ENCODE data around the gene PRF1. TPM values are rescaled to one million over a fixed set of nuclear protein-coding genes. Genes with fewer than 3 reads are reported as not detected.

PRF1 gene
- total RNA-seq, 3 donors from 2014 or later (not counting 1 experiment from before 2014, with no cell fraction given) = 1,641 to 2,133 (median 1,982) TPM

- Histone ChIP-seq H3K4me1 (ENCODE audit: control insufficient read depth, insufficient read depth, low read length) (peaks cover 7% of the 10 kb centered on the region), H3K36me3 (ENCODE audit: control insufficient read depth, insufficient read depth, low read length) (no peaks in the 10 kb centered on the region), H3K4me3 (ENCODE audit: low read length) (no peak overlapping the region), H3K27ac (ENCODE audit: low read length) (no peak overlapping the region), H3K27me3 (ENCODE audit: control insufficient read depth, insufficient read depth, low read length) (no peaks in the 10 kb centered on the region), H3K9me3 (ENCODE audit: control insufficient read depth, insufficient read depth, low read length) (no peaks in the 10 kb centered on the region)
- no peaks in the 10 kb centered on the region for H3K36me3 Mint-ChIP-seq
- no peaks in the 10 kb centered on the region for H3K27me3 Mint-ChIP-seq (ENCODE audit: low read depth in 2 of 2)
- 86% methylated on average over 5 of the region's 6 CpGs for WGBS (ENCODE audit: insufficient coverage)
- no peaks in the 10 kb centered on the region for H3K9me3 Mint-ChIP-seq
- ATAC-seq (no peak), DNase-seq (no peak)
- intact Hi-C loops (cut with micrococcal nuclease) = loop anchor here (1.0 to 2.0 kb wide), 3 partner anchors 209 to 330 kb away; partner anchors contain the start of gene SGPL1
- no peak overlapping the region for H3K4me3 Mint-ChIP-seq
- TF ChIP-seq CTCF (IDR thresholded peaks at IDR 0.05) = no peak
- peaks cover 6 to 12% of the 10 kb centered on the region in 2 donors for H3K4me1 Mint-ChIP-seq
- no peak overlapping the region for H3K27ac Mint-ChIP-seq
Observed at GRCh38 chr10:70550459-70550858, 52.1 kb downstream of the PRF1 start.

- TF ChIP-seq CTCF (IDR thresholded peaks at IDR 0.05) = peak; percentile 89
- Mint-ChIP-seq H3K36me3 (no peaks in the 10 kb centered on the region), H3K27ac (no peak overlapping the region), H3K4me1 (peaks cover 6 to 12% of the 10 kb centered on the region in 2 donors), H3K27me3 (ENCODE audit: low read depth in 2 of 2) (no peaks in the 10 kb centered on the region), H3K9me3 (no peaks in the 10 kb centered on the region), H3K4me3 (no peak overlapping the region)
- DNase-seq (peak; percentile 77 to 86), ATAC-seq (peak; percentile 82 to 100 (median 97))
- 90% methylated on average over 3 of the region's 3 CpGs for WGBS (ENCODE audit: insufficient coverage)
- Histone ChIP-seq H3K9me3 (ENCODE audit: control insufficient read depth, insufficient read depth, low read length) (no peaks in the 10 kb centered on the region), H3K27ac (ENCODE audit: low read length) (no peak overlapping the region), H3K4me1 (ENCODE audit: control insufficient read depth, insufficient read depth, low read length) (peaks cover 7% of the 10 kb centered on the region), H3K36me3 (ENCODE audit: control insufficient read depth, insufficient read depth, low read length) (no peaks in the 10 kb centered on the region), H3K27me3 (ENCODE audit: control insufficient read depth, insufficient read depth, low read length) (no peaks in the 10 kb centered on the region), H3K4me3 (ENCODE audit: low read length) (no peak overlapping the region)
- intact Hi-C loops (cut with micrococcal nuclease) = loop anchor here (1.0 to 2.0 kb wide), 3 partner anchors 209 to 330 kb away; partner anchors contain the start of gene SGPL1
Observed at GRCh38 chr10:70549962-70550458, 52.5 kb downstream of the PRF1 start.

GRCh38 chr10:70549351-70549961 is 53.1 kb downstream of the PRF1 start:
- Mint-ChIP-seq H3K27ac (no peak overlapping the region), H3K4me3 (no peak overlapping the region), H3K27me3 (ENCODE audit: low read depth in 2 of 2) (no peaks in the 10 kb centered on the region), H3K36me3 (no peaks in the 10 kb centered on the region), H3K9me3 (no peaks in the 10 kb centered on the region), H3K4me1 (peaks cover 6 to 12% of the 10 kb centered on the region in 2 donors)
- DNase-seq = no peak
- WGBS (ENCODE audit: insufficient coverage) = 87% methylated on average over 11 of the region's 12 CpGs
- TF ChIP-seq CTCF (IDR thresholded peaks at IDR 0.05) = no peak
- H3K36me3 ChIP-seq (ENCODE audit: control insufficient read depth, insufficient read depth, low read length) = no peaks in the 10 kb centered on the region
- H3K4me1 ChIP-seq (ENCODE audit: control insufficient read depth, insufficient read depth, low read length) = peaks cover 7% of the 10 kb centered on the region
- H3K27ac ChIP-seq (ENCODE audit: low read length) = no peak overlapping the region
- peak in 1 of 3 donors; percentile 21 for ATAC-seq
- H3K9me3 ChIP-seq (ENCODE audit: control insufficient read depth, insufficient read depth, low read length) = no peaks in the 10 kb centered on the region
- H3K4me3 ChIP-seq (ENCODE audit: low read length) = no peak overlapping the region
- intact Hi-C loops (cut with micrococcal nuclease) = no loop called here
- H3K27me3 ChIP-seq (ENCODE audit: control insufficient read depth, insufficient read depth, low read length) = no peaks in the 10 kb centered on the region

Other genes with a start within 250 kb of the PRF1 start
- gene LRRC20, start 220.1 kb downstream of the PRF1 start, total RNA-seq = 1 to 10 TPM; 1.2 to 1.5 (median 1.3) TPM
- gene EIF4EBP2, start 198.6 kb downstream of the PRF1 start, total RNA-seq = 10 to 100 TPM; 60.6 to 71.6 (median 71.1) TPM
- gene NODAL, start 161.1 kb downstream of the PRF1 start, total RNA-seq = not detected
- gene PALD1, start 124.0 kb downstream of the PRF1 start, total RNA-seq = under 1 TPM in 1 of 3 donors, not detected in 2; 0.21 TPM
- gene ADAMTS14, start 69.8 kb upstream of the PRF1 start, total RNA-seq = 1 to 10 TPM in 2 of 3 donors, under 1 TPM in 1; 0.70 to 1.5 (median 1.1) TPM
- gene TBATA, start 182.6 kb upstream of the PRF1 start, total RNA-seq = under 1 TPM in 1 of 3 donors, not detected in 2; 0.16 TPM
- 10 to 100 TPM; 33.7 to 48.4 (median 47.8) TPM for gene SGPL1, start 213.2 kb upstream of the PRF1 start, total RNA-seq

Measured in natural killer cell (primary cell).